NCI-H1417 (cell line): ENCODE measurements around the gene LMNB1.
"Not testable (repeated sequence)": the region's sequence is repeated elsewhere in the genome, so short reads cannot be mapped to it uniquely, and the experiment has no call there.

Experiments
- DNase-seq, 3 experiments: peaks; one replicate each; lab custom pipeline; 2025; lab: John Stamatoyannopoulos, UW

The LMNB1 gene

GRCh38 chr5:126776499-126777256, at the start of gene LMNB1:
LMNB1 (plus strand) TSS chr5:126777136; CDS start chr5:126777509, 373 bp downstream.
- peak; percentile 94 to 99 (median 96) for DNase-seq

GRCh38 chr5:126732716-126733115, 44.2 kb upstream of the LMNB1 start:
- DNase-seq: no peak

- DNase-seq: not testable (repeated sequence)
Observed at GRCh38 chr5:126734573-126734972, 42.4 kb upstream of the LMNB1 start.

GRCh38 chr5:126736141-126736540, 40.8 kb upstream of the LMNB1 start:
- no peak for DNase-seq

GRCh38 chr5:126741361-126741760, 35.6 kb upstream of the LMNB1 start:
- DNase-seq: no peak

GRCh38 chr5:126742425-126742824, 34.5 kb upstream of the LMNB1 start:
- no peak for DNase-seq

- no peak for DNase-seq
Observed at GRCh38 chr5:126744836-126745235, 32.1 kb upstream of the LMNB1 start.

- DNase-seq: no peak
Observed at GRCh38 chr5:126745259-126745992, 31.5 kb upstream of the LMNB1 start.

GRCh38 chr5:126746290-126746689, 30.6 kb upstream of the LMNB1 start:
- DNase-seq: no peak

- DNase-seq: no peak
Observed at GRCh38 chr5:126752081-126752785, 24.7 kb upstream of the LMNB1 start.

GRCh38 chr5:126753227-126753626, 23.7 kb upstream of the LMNB1 start:
- no peak for DNase-seq

GRCh38 chr5:126754609-126755008, 22.3 kb upstream of the LMNB1 start:
- DNase-seq: no peak

GRCh38 chr5:126755593-126755992, 21.3 kb upstream of the LMNB1 start:
- no peak for DNase-seq

GRCh38 chr5:126757713-126758357, 19.1 kb upstream of the LMNB1 start:
- no peak for DNase-seq

- no peak for DNase-seq
Observed at GRCh38 chr5:126763371-126763770, 13.6 kb upstream of the LMNB1 start.

- DNase-seq: no peak
Observed at GRCh38 chr5:126769703-126770102, 7.2 kb upstream of the LMNB1 start.

- not testable (repeated sequence) for DNase-seq
Observed at GRCh38 chr5:126773536-126773935, 3.4 kb upstream of the LMNB1 start.

GRCh38 chr5:126774595-126774994, 2.3 kb upstream of the LMNB1 start:
- DNase-seq: not testable (repeated sequence)

- peak; percentile 57 to 75 (median 75) for DNase-seq
Observed at GRCh38 chr5:126777257-126777974, 480 bp downstream of the LMNB1 start.

GRCh38 chr5:126777975-126778674, 1.2 kb downstream of the LMNB1 start:
- peak; percentile 88 to 94 (median 91) for DNase-seq
